ENCODE measurements around the gene SAP130.

Gene SAP130

GRCh38 chr2:127957240-127957639 lies 70.6 kb downstream of the SAP130 start:
- TF ChIP-seq CTCF (conservative IDR thresholded peaks at IDR 0.05; ENCODE audit: low read depth, low read length): no peak
- no peak overlapping the region for H3K4me3 ChIP-seq (ENCODE audit: low read depth, low read length)
- no peak for DNase-seq (ENCODE audit: low read depth)

- no peak for TF ChIP-seq CTCF (conservative IDR thresholded peaks at IDR 0.05; ENCODE audit: low read depth, low read length)
- no peak for DNase-seq (ENCODE audit: low read depth)
- no peak overlapping the region for H3K4me3 ChIP-seq (ENCODE audit: low read depth, low read length)
Observed at GRCh38 chr2:127954857-127955256, 73.0 kb downstream of the SAP130 start.

- DNase-seq (ENCODE audit: low read depth): peak; percentile 17
- H3K4me3 ChIP-seq (ENCODE audit: low read depth, low read length): no peak overlapping the region
- no peak for TF ChIP-seq CTCF (conservative IDR thresholded peaks at IDR 0.05; ENCODE audit: low read depth, low read length)
Observed at GRCh38 chr2:127953849-127954248, 74.0 kb downstream of the SAP130 start.

- DNase-seq (ENCODE audit: low read depth): peak; percentile 67
- no peak for TF ChIP-seq CTCF (conservative IDR thresholded peaks at IDR 0.05; ENCODE audit: low read depth, low read length)
- H3K4me3 ChIP-seq (ENCODE audit: low read depth, low read length): no peak overlapping the region
Observed at GRCh38 chr2:127953128-127953718, 74.6 kb downstream of the SAP130 start.

GRCh38 chr2:127951026-127951425 lies 76.8 kb downstream of the SAP130 start:
- no peak for TF ChIP-seq CTCF (conservative IDR thresholded peaks at IDR 0.05; ENCODE audit: low read depth, low read length)
- no peak overlapping the region for H3K4me3 ChIP-seq (ENCODE audit: low read depth, low read length)
- DNase-seq (ENCODE audit: low read depth): peak; percentile 79

GRCh38 chr2:127950264-127950663 lies 77.6 kb downstream of the SAP130 start:
- no peak for TF ChIP-seq CTCF (conservative IDR thresholded peaks at IDR 0.05; ENCODE audit: low read depth, low read length)
- no peak for DNase-seq (ENCODE audit: low read depth)
- no peak overlapping the region for H3K4me3 ChIP-seq (ENCODE audit: low read depth, low read length)

GRCh38 chr2:127945281-127945680 lies 82.6 kb downstream of the SAP130 start:
- H3K4me3 ChIP-seq (ENCODE audit: low read depth, low read length): no peak overlapping the region
- no peak for DNase-seq (ENCODE audit: low read depth)
- no peak for TF ChIP-seq CTCF (conservative IDR thresholded peaks at IDR 0.05; ENCODE audit: low read depth, low read length)

Data from choroid plexus epithelial cell (primary cell).